GM21723 (cell line): ENCODE results near the gene SH3BP5.

Experiments used
- ATAC-seq: cut with Tn5 transposase; IDR thresholded peaks from one replicate; pipeline ENCODE4 v1.9.1; 2021; ENCODE audit warnings: mild to moderate bottlenecking, moderate library complexity; ENCODE audit not compliant: unreplicated experiment

Gene SH3BP5

GRCh38 chr3:15347063-15347736 lies 14.8 kb upstream of the SH3BP5 start:
- no peak for ATAC-seq

DNA sequence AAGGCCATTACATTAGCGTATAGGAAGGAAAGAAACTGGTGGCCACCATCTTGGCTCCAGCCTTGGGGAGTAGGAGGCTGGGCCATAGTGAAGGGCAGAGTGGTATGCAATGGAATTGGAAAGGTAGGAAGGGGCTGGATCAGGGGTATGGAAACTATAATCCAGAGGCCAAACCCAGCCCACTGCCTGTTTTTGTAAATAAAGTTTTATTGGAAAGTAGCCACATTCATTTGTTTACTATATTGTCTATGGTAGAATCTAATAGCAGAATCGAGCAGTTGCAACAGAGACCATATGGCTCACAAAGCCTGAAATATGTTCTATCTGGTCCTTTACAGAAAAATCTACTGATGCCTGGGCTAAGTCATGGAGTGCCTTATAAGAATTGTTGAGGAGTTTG lies 14.1 kb upstream of the SH3BP5 start:
- ATAC-seq: no peak

GRCh38 chr3:15345608-15346137 lies 13.3 kb upstream of the SH3BP5 start:
- ATAC-seq: peak; percentile 96

DNA sequence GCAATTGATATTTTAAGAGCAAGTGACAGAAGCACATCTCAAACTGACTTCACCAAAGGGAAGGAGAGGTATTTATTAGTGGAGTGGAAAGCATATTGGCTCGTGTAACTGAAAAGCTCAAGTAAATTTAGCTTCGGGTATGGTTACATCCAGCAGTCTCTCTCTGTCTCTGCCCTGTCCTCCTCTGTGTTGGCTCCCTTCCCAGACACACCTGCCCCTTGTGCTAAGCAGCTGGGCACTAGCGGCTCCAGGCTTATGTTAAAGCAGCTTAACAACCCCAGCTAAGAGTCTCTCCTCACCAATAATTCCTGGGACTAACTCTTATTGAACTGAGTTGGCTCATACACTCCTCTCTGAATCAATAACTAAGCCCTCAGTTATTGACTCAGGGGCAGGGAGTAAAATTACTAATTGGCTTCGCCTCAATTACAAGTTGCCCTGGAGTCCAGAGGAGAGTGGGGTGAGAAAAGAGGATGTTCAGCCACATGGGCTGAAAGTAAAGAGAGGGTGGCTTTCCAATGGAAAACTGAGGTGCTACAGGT lies 12.8 kb upstream of the SH3BP5 start:
- peak; percentile 20 for ATAC-seq

DNA sequence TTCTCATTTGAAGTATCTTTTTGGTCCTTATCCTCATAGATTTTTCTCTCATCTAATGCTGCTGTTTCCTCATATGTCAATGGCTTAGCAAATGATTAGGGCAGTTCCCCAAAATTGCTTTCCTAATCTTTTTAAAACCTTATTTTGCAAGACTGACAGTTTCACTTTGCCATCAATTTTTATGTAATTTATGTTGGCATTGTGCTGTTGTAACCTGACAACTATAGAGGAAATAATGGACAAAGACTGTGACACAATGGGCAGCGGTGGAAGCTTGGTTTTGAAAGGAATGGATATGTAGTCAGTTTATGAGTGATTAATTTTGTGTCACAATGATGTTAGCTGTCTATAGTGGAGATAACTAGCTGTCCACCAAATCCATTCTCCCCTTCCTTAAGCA lies 10.6 kb upstream of the SH3BP5 start:
- ATAC-seq: no peak

- no peak for ATAC-seq
Measured at GRCh38 chr3:15342246-15342645, 9.9 kb upstream of the SH3BP5 start.

- no peak for ATAC-seq
Measured at GRCh38 chr3:15341030-15341726, 8.8 kb upstream of the SH3BP5 start.

GRCh38 chr3:15339786-15340215 lies 7.4 kb upstream of the SH3BP5 start:
- ATAC-seq: no peak

- ATAC-seq: no peak
Measured at GRCh38 chr3:15339001-15339400, 6.6 kb upstream of the SH3BP5 start.

- ATAC-seq: no peak
Measured at GRCh38 chr3:15337963-15338362, 5.6 kb upstream of the SH3BP5 start.

DNA sequence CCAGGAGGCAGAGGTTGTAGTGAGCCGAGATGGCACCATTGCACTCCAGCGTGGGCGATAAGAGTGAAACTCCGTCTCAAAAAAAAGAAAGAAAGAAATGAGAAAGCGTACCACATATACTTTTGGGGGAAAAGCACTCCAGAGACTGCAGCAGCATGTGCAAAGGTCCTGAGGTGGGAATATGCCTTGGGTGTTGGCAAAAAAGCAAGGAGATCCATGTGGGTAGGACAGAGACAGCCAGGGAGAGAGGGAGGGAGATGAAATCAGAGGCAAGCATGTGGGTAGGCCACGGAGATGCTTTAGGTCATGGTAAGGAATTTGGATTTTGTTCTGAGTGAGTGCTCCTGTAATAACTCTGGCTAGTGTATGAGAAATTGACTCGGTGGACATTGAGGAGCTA lies 3.7 kb upstream of the SH3BP5 start:
- ATAC-seq: no peak

- no peak for ATAC-seq
Measured at GRCh38 chr3:15333956-15334263, 1.5 kb upstream of the SH3BP5 start.

DNA sequence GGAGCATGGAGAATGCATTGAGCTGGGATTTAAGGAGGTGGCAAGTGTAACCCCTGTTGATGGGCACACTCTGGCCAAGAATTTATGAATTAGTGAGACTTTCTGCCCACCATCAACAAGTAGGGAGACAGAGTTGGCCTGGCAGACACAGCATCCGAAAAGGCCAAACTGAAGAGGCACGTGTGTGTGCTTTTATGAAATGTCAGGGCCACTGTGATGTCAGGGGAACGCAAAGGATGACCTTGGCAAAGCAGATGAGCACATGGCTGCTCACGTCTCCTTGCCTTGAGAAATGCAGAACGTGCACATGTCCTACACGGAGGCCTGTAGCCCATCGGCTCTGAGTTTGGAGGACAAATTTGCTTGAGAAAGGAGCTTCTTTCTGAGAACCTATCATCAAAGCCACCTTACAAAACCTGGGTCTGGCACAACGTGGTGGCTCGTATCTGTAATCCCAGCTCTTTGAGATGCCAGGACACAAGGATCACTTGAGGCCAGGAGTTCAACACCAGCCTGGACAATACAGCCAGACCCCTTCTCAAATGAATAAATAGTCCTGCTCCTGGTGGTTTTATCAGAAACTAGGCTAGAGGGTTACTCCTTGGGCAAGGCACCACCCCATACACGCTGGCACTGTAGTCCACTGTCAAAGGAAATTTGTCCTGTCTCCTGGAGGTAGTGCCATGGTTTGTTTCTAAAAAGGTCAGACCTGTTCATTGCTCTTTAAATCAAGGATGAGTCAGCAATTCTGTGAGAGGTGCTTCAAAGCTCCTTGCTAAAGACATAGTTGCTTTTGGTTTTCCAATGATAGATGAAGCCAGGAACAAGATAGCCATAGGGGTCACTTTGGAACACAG lies 941 bp upstream of the SH3BP5 start:
- ATAC-seq: no peak

DNA sequence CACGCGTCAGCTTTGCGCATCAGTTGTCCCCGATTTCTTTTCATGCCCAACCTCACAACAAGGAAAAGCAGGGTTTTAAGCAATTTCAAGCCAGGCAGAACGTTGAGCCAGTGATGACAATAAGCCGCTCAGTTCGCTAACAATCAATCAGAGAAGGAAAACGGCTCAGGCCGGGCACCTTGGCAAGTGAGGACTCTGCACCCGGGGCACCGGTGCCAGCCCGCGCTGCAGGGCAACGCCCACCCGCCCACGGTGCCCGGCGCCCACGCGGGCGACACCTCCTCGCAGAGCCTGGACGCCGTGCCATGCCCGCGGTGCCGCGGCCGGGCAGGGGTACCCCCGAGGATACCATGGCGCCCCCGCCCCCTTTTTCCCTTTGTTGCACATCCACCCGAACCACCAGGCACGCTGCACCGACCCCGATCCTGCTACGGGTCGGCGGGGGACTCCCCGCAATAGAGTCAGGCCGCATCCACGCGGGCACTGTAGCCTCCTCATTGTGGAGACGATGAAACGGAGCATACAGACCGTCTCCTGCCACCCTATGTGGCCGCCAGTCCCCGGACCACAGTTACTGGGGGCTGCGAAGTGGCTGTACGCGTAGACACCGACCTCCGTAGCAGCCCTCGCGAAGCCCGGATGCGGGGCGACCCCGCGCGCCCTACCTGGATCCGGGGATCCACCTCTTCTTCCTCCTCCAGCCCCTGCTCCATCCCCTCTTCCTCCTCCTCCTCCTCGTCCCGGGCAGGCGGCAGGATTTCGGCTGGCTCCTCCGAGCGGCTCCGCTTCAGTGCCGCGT lies 581 bp downstream of the SH3BP5 start:
- peak; percentile 29 for ATAC-seq

- no peak for ATAC-seq
Measured at GRCh38 chr3:15331072-15331605, 1.2 kb downstream of the SH3BP5 start.

GRCh38 chr3:15330031-15330596 lies 2.3 kb downstream of the SH3BP5 start:
- ATAC-seq: no peak

DNA sequence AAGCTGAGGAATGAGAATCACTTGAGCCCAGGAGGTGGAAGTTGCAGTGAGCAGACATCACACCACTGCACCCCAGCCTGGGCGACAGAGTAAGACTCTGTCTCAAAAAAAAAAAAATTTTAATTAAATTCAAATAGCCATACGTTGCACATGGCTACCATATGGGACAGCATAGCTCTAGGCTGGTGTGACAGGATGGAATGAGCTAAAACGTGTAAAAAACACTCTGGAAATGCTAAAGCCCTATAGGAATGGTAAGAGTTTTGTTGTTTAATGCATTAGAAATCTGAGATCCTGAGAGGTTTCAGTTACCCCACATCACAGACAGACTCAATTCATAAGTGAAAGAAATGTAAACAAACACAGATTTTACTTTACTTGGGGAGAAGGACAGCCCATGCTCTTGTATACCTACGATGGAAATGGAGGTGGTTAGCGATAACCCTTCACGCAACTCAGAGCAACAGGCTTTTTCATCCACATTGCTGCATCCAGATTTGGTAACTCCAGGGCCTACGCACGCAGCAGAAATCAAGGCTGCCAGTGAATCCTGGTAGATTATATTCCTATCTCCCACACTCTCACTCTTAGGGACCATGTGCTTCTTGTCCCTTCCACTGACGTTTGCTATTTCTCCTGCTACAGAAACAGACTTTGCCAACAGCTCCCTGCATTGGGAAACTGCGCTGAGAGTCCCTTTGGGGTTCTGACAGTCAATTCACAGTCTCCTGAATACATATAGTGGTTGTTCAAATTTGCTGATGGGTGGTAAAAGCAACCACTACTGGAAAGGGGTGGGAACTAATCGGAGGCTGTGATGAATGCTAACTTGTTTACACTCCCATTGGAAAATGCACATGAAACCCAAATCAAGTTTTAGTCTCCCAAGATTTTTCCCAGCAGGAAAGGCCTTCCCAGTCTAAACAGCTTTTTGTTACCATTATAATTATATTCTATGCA lies 3.1 kb downstream of the SH3BP5 start:
- ATAC-seq: no peak

- peak; percentile 44 for ATAC-seq
Measured at GRCh38 chr3:15327941-15328340, 4.4 kb downstream of the SH3BP5 start.

DNA sequence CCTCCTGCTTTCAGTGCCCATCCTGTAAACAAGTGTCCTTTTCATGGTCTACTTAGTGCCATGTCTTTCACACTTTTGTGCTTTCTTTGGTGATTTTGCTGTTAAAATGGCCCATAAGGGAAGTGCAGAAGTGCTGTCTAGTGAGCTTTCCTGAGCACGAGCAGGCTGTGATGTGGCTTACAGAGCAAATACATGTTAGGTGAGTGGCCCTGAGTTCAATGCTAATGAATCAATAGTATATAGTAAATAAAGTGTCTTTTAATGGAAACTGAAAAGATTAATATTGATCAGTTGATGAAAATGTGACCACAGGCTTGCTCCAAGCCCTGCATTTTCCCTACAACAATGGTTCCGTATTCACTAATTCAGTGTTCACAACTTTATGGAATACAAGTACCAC lies 5.7 kb downstream of the SH3BP5 start:
- ATAC-seq: no peak
